Esophagus (tissue), 2 donors: ENCODE results near the gene SHROOM2. TPM values are rescaled to one million over a fixed set of nuclear protein-coding genes. Genes with fewer than 3 reads are reported as not detected.

Experiments used
- H3K27ac ChIP-seq, 2 donors: one replicate each; pipeline ENCODE4 v1.5.1; 2013; ENCODE audit warnings: low read depth in 2 of 2, mild to moderate bottlenecking in 2 of 2, inconsistent platforms in 1 of 2, low read length in 1 of 2, moderate library complexity in 1 of 2
- H3K27me3 ChIP-seq, 2 donors: one replicate each; pipeline ENCODE4 v1.6.1; 2013; ENCODE audit warnings: low read length in 2 of 2, control low read depth in 1 of 2, mild to moderate bottlenecking in 1 of 2; ENCODE audit not compliant: insufficient read depth in 2 of 2, control insufficient read depth in 1 of 2
- H3K36me3 ChIP-seq, 2 donors: one replicate each; pipeline ENCODE4 v1.6.1; 2013; ENCODE audit warnings: low read length in 1 of 2; ENCODE audit not compliant: control insufficient read depth in 2 of 2, insufficient read depth in 2 of 2
- H3K4me1 ChIP-seq, 2 donors: one replicate each; pipeline ENCODE4 v1.6.1; 2013; ENCODE audit warnings: low read length in 1 of 2; ENCODE audit not compliant: control insufficient read depth in 2 of 2, insufficient read depth in 2 of 2
- H3K4me3 ChIP-seq, 2 donors: one replicate each; pipeline ENCODE4 v1.5.1; 2013; ENCODE audit warnings: low read length in 2 of 2, mild to moderate bottlenecking in 2 of 2, low read depth in 1 of 2, moderate library complexity in 1 of 2
- H3K9me3 ChIP-seq, 2 donors: one replicate each; pipeline ENCODE4 v1.6.1; 2013; ENCODE audit warnings: mild to moderate bottlenecking in 2 of 2, low read depth in 1 of 2, low read length in 1 of 2, moderate library complexity in 1 of 2; ENCODE audit not compliant: control insufficient read depth in 2 of 2, insufficient read depth in 1 of 2
- WGBS, 2 donors: extraction: QIAGEN DNeasy Blood & Tissue Kit; methylation state at CpG; one replicate each; pipeline ENCODE4 v1.1.7; 2013; 5-methylcytosine and 5-hydroxymethylcytosine counted together
- polyA plus RNA-seq, 2 donors: library from polyadenylated mRNA; stranded (reverse); fragments of 200-250 nt; gene quantifications; one replicate each; pipeline ENCODE4 v1.2.3, GENCODE V29; 2013
- donor health status: healthy with polysubstance abuse.
- donor health status: Bipolar disorder and iron deficiency.

Gene SHROOM2
- polyA plus RNA-seq, 2 donors = 3.3 to 3.8 TPM

- no peaks in the 10 kb centered on the region for H3K4me1 ChIP-seq
- no peaks in the 10 kb centered on the region for H3K9me3 ChIP-seq
- H3K36me3 ChIP-seq = peaks cover 0 to 12% of the 10 kb centered on the region in 2 donors
- WGBS, 2 donors = 90 to 94% methylated on average over 5 of the region's 5 CpGs
- H3K27ac ChIP-seq = no peak overlapping the region
- no peaks in the 10 kb centered on the region for H3K27me3 ChIP-seq
- H3K4me3 ChIP-seq = no peak overlapping the region
Measured at GRCh38 chrX:9943420-9943819, 157.2 kb downstream of the SHROOM2 start.

GRCh38 chrX:9947131-9947794 is 161.0 kb downstream of the SHROOM2 start:
- WGBS, 2 donors = 70 to 80% methylated on average over 10 of the region's 10 CpGs
- H3K27ac ChIP-seq = no peak overlapping the region
- no peaks in the 10 kb centered on the region for H3K4me1 ChIP-seq
- no peaks in the 10 kb centered on the region for H3K27me3 ChIP-seq
- peaks cover 0 to 12% of the 10 kb centered on the region in 2 donors for H3K36me3 ChIP-seq
- no peak overlapping the region for H3K4me3 ChIP-seq
- H3K9me3 ChIP-seq = no peaks in the 10 kb centered on the region

GRCh38 chrX:9948406-9948805 is 162.2 kb downstream of the SHROOM2 start:
- Histone ChIP-seq H3K4me1 (no peaks in the 10 kb centered on the region), H3K27ac (no peak overlapping the region), H3K36me3 (peaks cover 0 to 12% of the 10 kb centered on the region in 2 donors), H3K4me3 (no peak overlapping the region), H3K9me3 (peaks cover 0 to 4% of the 10 kb centered on the region in 2 donors), H3K27me3 (no peaks in the 10 kb centered on the region)
- WGBS, 2 donors = 51 to 73% methylated on average over 9 of the region's 9 CpGs

- H3K9me3 ChIP-seq = peaks cover 0 to 4% of the 10 kb centered on the region in 2 donors
- no peaks in the 10 kb centered on the region for H3K36me3 ChIP-seq
- WGBS, 2 donors = 62 to 86% methylated on average over 1 of the region's 1 CpG
- no peak overlapping the region for H3K4me3 ChIP-seq
- H3K4me1 ChIP-seq = no peaks in the 10 kb centered on the region
- H3K27ac ChIP-seq = no peak overlapping the region
- no peaks in the 10 kb centered on the region for H3K27me3 ChIP-seq
Measured at GRCh38 chrX:9952300-9952699, 166.1 kb downstream of the SHROOM2 start.

GRCh38 chrX:9953396-9953795 is 167.2 kb downstream of the SHROOM2 start:
- WGBS, 2 donors = 88 to 96% methylated on average over 2 of the region's 2 CpGs

GRCh38 chrX:9955506-9955905 is 169.3 kb downstream of the SHROOM2 start:
- Histone ChIP-seq H3K4me3 (no peak overlapping the region), H3K4me1 (no peaks in the 10 kb centered on the region), H3K9me3 (peaks cover 0 to 4% of the 10 kb centered on the region in 2 donors), H3K36me3 (no peaks in the 10 kb centered on the region), H3K27ac (no peak overlapping the region), H3K27me3 (no peaks in the 10 kb centered on the region)
- WGBS, 2 donors = 78 to 79% methylated on average over 6 of the region's 6 CpGs

More at GRCh38 chrX:9953396-9953795, 167.2 kb downstream of the SHROOM2 start:
- Histone ChIP-seq H3K4me1 (no peaks in the 10 kb centered on the region), H3K27ac (no peak overlapping the region), H3K36me3 (no peaks in the 10 kb centered on the region), H3K27me3 (no peaks in the 10 kb centered on the region), H3K4me3 (no peak overlapping the region), H3K9me3 (peaks cover 0 to 4% of the 10 kb centered on the region in 2 donors)

GRCh38 chrX:9957743-9958142 is 171.5 kb downstream of the SHROOM2 start:
- Histone ChIP-seq H3K36me3 (no peaks in the 10 kb centered on the region), H3K27ac (no peak overlapping the region), H3K4me1 (no peaks in the 10 kb centered on the region), H3K9me3 (peaks cover 0 to 4% of the 10 kb centered on the region in 2 donors), H3K4me3 (no peak overlapping the region), H3K27me3 (no peaks in the 10 kb centered on the region)
- 82% methylated on average over 9 of the region's 9 CpGs for WGBS, 2 donors

- no peaks in the 10 kb centered on the region for H3K36me3 ChIP-seq
- H3K4me1 ChIP-seq = no peaks in the 10 kb centered on the region
- no peaks in the 10 kb centered on the region for H3K27me3 ChIP-seq
- H3K27ac ChIP-seq = no peak overlapping the region
- WGBS, 2 donors = 77 to 85% methylated on average over 5 of the region's 5 CpGs
- no peak overlapping the region for H3K4me3 ChIP-seq
- H3K9me3 ChIP-seq = no peaks in the 10 kb centered on the region
Measured at GRCh38 chrX:9958183-9958582, 172.0 kb downstream of the SHROOM2 start.

- no peaks in the 10 kb centered on the region for H3K36me3 ChIP-seq
- no peaks in the 10 kb centered on the region for H3K27me3 ChIP-seq
- H3K9me3 ChIP-seq = no peaks in the 10 kb centered on the region
- H3K27ac ChIP-seq = no peak overlapping the region
- no peaks in the 10 kb centered on the region for H3K4me1 ChIP-seq
- H3K4me3 ChIP-seq = no peak overlapping the region
- 80 to 89% methylated on average over 5 of the region's 5 CpGs for WGBS, 2 donors
Measured at GRCh38 chrX:9961750-9962149, 175.5 kb downstream of the SHROOM2 start.

- 90 to 93% methylated on average over 16 of the region's 16 CpGs for WGBS, 2 donors
- H3K4me3 ChIP-seq = no peak within 1 kb of the TSS
- H3K4me1 ChIP-seq = no peaks in the 10 kb centered on the region
- no peaks in the 10 kb centered on the region for H3K27me3 ChIP-seq
- no peak within 1 kb of the TSS for H3K27ac ChIP-seq
- H3K9me3 ChIP-seq = no peaks in the 10 kb centered on the region
- H3K36me3 ChIP-seq = no peaks in the 10 kb centered on the region
Measured at GRCh38 chrX:9966775-9967408, 180.7 kb downstream of the SHROOM2 start, which contains the start of gene CLDN34. TSS of gene CLDN34 (plus strand) at chrX:9967358. CDS start at chrX:9967358, 0 bp downstream.
